ENCODE measurements around the gene SERPINB1.
"Not testable (repeated sequence)": the region's sequence is repeated elsewhere in the genome, so short reads cannot be mapped to it uniquely, and the experiment has no call there.

Gene SERPINB1

GRCh38 chr6:2819115-2819514 lies 22.5 kb downstream of the SERPINB1 start:
- Mint-ChIP-seq H3K27ac (no peak overlapping the region), H3K36me3 (peaks cover 12% of the 10 kb centered on the region), H3K4me1 (peaks cover 27% of the 10 kb centered on the region), H3K27me3 (no peaks in the 10 kb centered on the region), H3K4me3 (no peak overlapping the region), H3K9me3 (peaks cover 10% of the 10 kb centered on the region)

- H3K27me3 Mint-ChIP-seq, result no peaks in the 10 kb centered on the region
- H3K4me3 Mint-ChIP-seq, result no peak overlapping the region
- H3K9me3 Mint-ChIP-seq, result peaks cover 10% of the 10 kb centered on the region
- H3K4me1 Mint-ChIP-seq, result peaks cover 27% of the 10 kb centered on the region
- H3K27ac Mint-ChIP-seq, result no peak overlapping the region
- peaks cover 12% of the 10 kb centered on the region for H3K36me3 Mint-ChIP-seq
These were observed 23.1 kb downstream of the SERPINB1 start for GRCh38 chr6:2818593-2818992.

- Mint-ChIP-seq H3K27ac (no peak overlapping the region), H3K9me3 (peaks cover 10% of the 10 kb centered on the region), H3K27me3 (no peaks in the 10 kb centered on the region), H3K4me3 (no peak overlapping the region), H3K4me1 (peaks cover 27% of the 10 kb centered on the region), H3K36me3 (peaks cover 12% of the 10 kb centered on the region)
These were observed 23.7 kb downstream of the SERPINB1 start for GRCh38 chr6:2817903-2818443.

- Mint-ChIP-seq H3K4me3 (no peak overlapping the region), H3K4me1 (peaks cover 27% of the 10 kb centered on the region), H3K27me3 (no peaks in the 10 kb centered on the region), H3K36me3 (peaks cover 17% of the 10 kb centered on the region), H3K27ac (no peak overlapping the region), H3K9me3 (peaks cover 10% of the 10 kb centered on the region)
These were observed 25.5 kb downstream of the SERPINB1 start for GRCh38 chr6:2816158-2816557.

- Mint-ChIP-seq H3K27me3 (no peaks in the 10 kb centered on the region), H3K9me3 (peaks cover 10% of the 10 kb centered on the region), H3K36me3 (peaks cover 16% of the 10 kb centered on the region), H3K4me1 (peaks cover 16% of the 10 kb centered on the region), H3K27ac (no peak overlapping the region), H3K4me3 (no peak overlapping the region)
These were observed 29.0 kb downstream of the SERPINB1 start for GRCh38 chr6:2812695-2813094.

- H3K9me3 Mint-ChIP-seq, result no peaks in the 10 kb centered on the region
- H3K27me3 Mint-ChIP-seq, result no peaks in the 10 kb centered on the region
- H3K4me1 Mint-ChIP-seq, result no peaks in the 10 kb centered on the region
- no peak overlapping the region for H3K27ac Mint-ChIP-seq
- H3K4me3 Mint-ChIP-seq, result no peak overlapping the region
- H3K36me3 Mint-ChIP-seq, result peaks cover 5% of the 10 kb centered on the region
These were observed 31.5 kb downstream of the SERPINB1 start for GRCh38 chr6:2810092-2810671.

- Mint-ChIP-seq H3K27ac (no peak overlapping the region), H3K9me3 (no peaks in the 10 kb centered on the region), H3K27me3 (no peaks in the 10 kb centered on the region), H3K36me3 (peaks cover 5% of the 10 kb centered on the region), H3K4me3 (no peak overlapping the region), H3K4me1 (no peaks in the 10 kb centered on the region)
These were observed 32.6 kb downstream of the SERPINB1 start for GRCh38 chr6:2809015-2809414.

GRCh38 chr6:2807342-2808090 lies 34.1 kb downstream of the SERPINB1 start:
- no peaks in the 10 kb centered on the region for H3K27me3 Mint-ChIP-seq
- H3K36me3 Mint-ChIP-seq, result peaks cover 5% of the 10 kb centered on the region

GRCh38 chr6:2806644-2807043 lies 35.0 kb downstream of the SERPINB1 start:
- H3K27ac Mint-ChIP-seq, result no peak overlapping the region
- no peaks in the 10 kb centered on the region for H3K27me3 Mint-ChIP-seq
- H3K4me1 Mint-ChIP-seq, result no peaks in the 10 kb centered on the region
- H3K9me3 Mint-ChIP-seq, result no peaks in the 10 kb centered on the region
- no peak overlapping the region for H3K4me3 Mint-ChIP-seq
- no peaks in the 10 kb centered on the region for H3K36me3 Mint-ChIP-seq

More at GRCh38 chr6:2807342-2808090, 34.1 kb downstream of the SERPINB1 start:
- Mint-ChIP-seq H3K27ac (no peak overlapping the region), H3K4me3 (no peak overlapping the region), H3K9me3 (no peaks in the 10 kb centered on the region), H3K4me1 (no peaks in the 10 kb centered on the region)

- Mint-ChIP-seq H3K36me3 (no peaks in the 10 kb centered on the region), H3K27ac (no peak overlapping the region), H3K4me3 (no peak overlapping the region), H3K4me1 (peaks cover 4% of the 10 kb centered on the region), H3K27me3 (no peaks in the 10 kb centered on the region), H3K9me3 (no peaks in the 10 kb centered on the region)
These were observed 36.6 kb downstream of the SERPINB1 start for GRCh38 chr6:2805031-2805430.

- no peak overlapping the region for H3K4me3 Mint-ChIP-seq
- H3K9me3 Mint-ChIP-seq, result no peaks in the 10 kb centered on the region
- H3K27me3 Mint-ChIP-seq, result no peaks in the 10 kb centered on the region
- peaks cover 9% of the 10 kb centered on the region for H3K4me1 Mint-ChIP-seq
- H3K36me3 Mint-ChIP-seq, result no peaks in the 10 kb centered on the region
- no peak overlapping the region for H3K27ac Mint-ChIP-seq
These were observed 37.1 kb downstream of the SERPINB1 start for GRCh38 chr6:2804516-2804915.

GRCh38 chr6:2803731-2804429 lies 37.8 kb downstream of the SERPINB1 start:
- Mint-ChIP-seq H3K27me3 (no peaks in the 10 kb centered on the region), H3K27ac (no peak overlapping the region), H3K36me3 (no peaks in the 10 kb centered on the region), H3K4me1 (peaks cover 12% of the 10 kb centered on the region), H3K9me3 (no peaks in the 10 kb centered on the region), H3K4me3 (no peak overlapping the region)

- no peak overlapping the region for H3K4me3 Mint-ChIP-seq
- no peaks in the 10 kb centered on the region for H3K36me3 Mint-ChIP-seq
- no peaks in the 10 kb centered on the region for H3K9me3 Mint-ChIP-seq
- no peaks in the 10 kb centered on the region for H3K27me3 Mint-ChIP-seq
- peaks cover 12% of the 10 kb centered on the region for H3K4me1 Mint-ChIP-seq
- H3K27ac Mint-ChIP-seq, result no peak overlapping the region
These were observed 39.1 kb downstream of the SERPINB1 start for GRCh38 chr6:2802521-2803060.

GRCh38 chr6:2801687-2802086 lies 40.0 kb downstream of the SERPINB1 start:
- H3K27ac Mint-ChIP-seq, H3K9me3 Mint-ChIP-seq, H3K36me3 Mint-ChIP-seq, H3K27me3 Mint-ChIP-seq, H3K4me3 Mint-ChIP-seq: not testable (repeated sequence)
- peaks cover 17% of the 10 kb centered on the region for H3K4me1 Mint-ChIP-seq

GRCh38 chr6:2800552-2801316 lies 40.9 kb downstream of the SERPINB1 start:
- no peaks in the 10 kb centered on the region for H3K9me3 Mint-ChIP-seq
- H3K4me1 Mint-ChIP-seq, result peaks cover 18% of the 10 kb centered on the region
- H3K27me3 Mint-ChIP-seq, result no peaks in the 10 kb centered on the region
- no peak overlapping the region for H3K4me3 Mint-ChIP-seq
- no peak overlapping the region for H3K27ac Mint-ChIP-seq
- no peaks in the 10 kb centered on the region for H3K36me3 Mint-ChIP-seq
